Activated CD8-positive, alpha-beta memory T cell treated with anti-CD3 and anti-CD28 coated beads, Interleukin-2, amount 50 U/mL, for 1 hour (primary cell): Measurements from ENCODE around the gene BLTP3A.
"Not testable (repeated sequence)": the region's sequence is repeated elsewhere in the genome, so short reads cannot be mapped to it uniquely, and the experiment has no call there.

Source experiments
- DNase-seq: peaks from one replicate; pipeline ENCODE4 v3.0.0-alpha.2; 2020; ENCODE audit errors: extremely low read depth

Gene BLTP3A

GRCh38 chr6:34791164-34791700 lies 651 bp upstream of the BLTP3A start:
- peak; percentile 18 for DNase-seq

GRCh38 chr6:34792605-34793500 lies 970 bp downstream of the BLTP3A start:
- no peak for DNase-seq

GRCh38 chr6:34793877-34794276 lies 2.0 kb downstream of the BLTP3A start:
- DNase-seq: no peak

GRCh38 chr6:34795836-34796425 lies 4.0 kb downstream of the BLTP3A start:
- DNase-seq: no peak

- no peak for DNase-seq
These were observed 6.2 kb downstream of the BLTP3A start for GRCh38 chr6:34798057-34798456.

- DNase-seq: no peak
These were observed 7.7 kb downstream of the BLTP3A start for GRCh38 chr6:34799547-34799946.

GRCh38 chr6:34804543-34804942 lies 12.7 kb downstream of the BLTP3A start:
- no peak for DNase-seq

- not testable (repeated sequence) for DNase-seq
These were observed 13.2 kb downstream of the BLTP3A start for GRCh38 chr6:34805074-34805473.

- DNase-seq: no peak
These were observed 15.0 kb downstream of the BLTP3A start for GRCh38 chr6:34806738-34807453.

- DNase-seq: not testable (repeated sequence)
These were observed 16.6 kb downstream of the BLTP3A start for GRCh38 chr6:34808473-34808872.

GRCh38 chr6:34809419-34809818 lies 17.5 kb downstream of the BLTP3A start:
- DNase-seq: not testable (repeated sequence)

- no peak for DNase-seq
These were observed 18.4 kb downstream of the BLTP3A start for GRCh38 chr6:34810017-34810882.

- DNase-seq: no peak
These were observed 19.2 kb downstream of the BLTP3A start for GRCh38 chr6:34810936-34811632.

GRCh38 chr6:34813028-34813713 lies 21.3 kb downstream of the BLTP3A start:
- DNase-seq: no peak

GRCh38 chr6:34816635-34817301 lies 24.9 kb downstream of the BLTP3A start:
- no peak for DNase-seq

- DNase-seq: no peak
These were observed 25.6 kb downstream of the BLTP3A start for GRCh38 chr6:34817446-34817845.

- not testable (repeated sequence) for DNase-seq
These were observed 27.1 kb downstream of the BLTP3A start for GRCh38 chr6:34818872-34819570.

- no peak for DNase-seq
These were observed 27.9 kb downstream of the BLTP3A start for GRCh38 chr6:34819571-34820480.
